Measurements from ENCODE around the gene GRM5.

DNA sequence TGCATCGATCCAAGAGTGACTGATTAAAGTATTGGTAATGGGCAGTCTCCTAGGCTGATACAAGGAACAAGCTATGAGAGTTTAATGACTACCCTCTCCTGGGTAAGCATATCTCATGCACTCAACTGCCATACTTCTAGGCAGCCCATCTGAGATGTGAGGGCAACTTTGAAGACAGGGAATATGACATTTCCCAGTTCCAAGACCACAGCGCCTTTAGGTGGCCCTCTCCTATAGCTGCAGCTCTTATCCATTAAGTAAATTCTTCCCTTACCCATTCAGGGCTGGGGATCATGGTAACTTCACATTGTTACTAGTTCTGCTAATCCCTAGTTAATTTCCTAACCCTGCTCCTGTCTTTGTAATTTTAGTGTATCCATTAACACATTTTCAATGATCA, 570.9 kb downstream of the GRM5 start:
- TF ChIP-seq POLR2A (IDR thresholded peaks at IDR 0.05) (no peak), POLR2AphosphoS5 (IDR thresholded peaks at IDR 0.05) (no peak)
- TF ChIP-seq, protein P1, sequence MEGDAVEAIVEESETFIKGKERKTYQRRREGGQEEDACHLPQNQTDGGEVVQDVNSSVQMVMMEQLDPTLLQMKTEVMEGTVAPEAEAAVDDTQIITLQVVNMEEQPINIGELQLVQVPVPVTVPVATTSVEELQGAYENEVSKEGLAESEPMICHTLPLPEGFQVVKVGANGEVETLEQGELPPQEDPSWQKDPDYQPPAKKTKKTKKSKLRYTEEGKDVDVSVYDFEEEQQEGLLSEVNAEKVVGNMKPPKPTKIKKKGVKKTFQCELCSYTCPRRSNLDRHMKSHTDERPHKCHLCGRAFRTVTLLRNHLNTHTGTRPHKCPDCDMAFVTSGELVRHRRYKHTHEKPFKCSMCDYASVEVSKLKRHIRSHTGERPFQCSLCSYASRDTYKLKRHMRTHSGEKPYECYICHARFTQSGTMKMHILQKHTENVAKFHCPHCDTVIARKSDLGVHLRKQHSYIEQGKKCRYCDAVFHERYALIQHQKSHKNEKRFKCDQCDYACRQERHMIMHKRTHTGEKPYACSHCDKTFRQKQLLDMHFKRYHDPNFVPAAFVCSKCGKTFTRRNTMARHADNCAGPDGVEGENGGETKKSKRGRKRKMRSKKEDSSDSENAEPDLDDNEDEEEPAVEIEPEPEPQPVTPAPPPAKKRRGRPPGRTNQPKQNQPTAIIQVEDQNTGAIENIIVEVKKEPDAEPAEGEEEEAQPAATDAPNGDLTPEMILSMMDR (IDR thresholded peaks at IDR 0.05), result no peak

Data from transverse colon (tissue), 4 donors.